T-helper 1 cell (primary cell): ENCODE results near the gene ECEL1.
A peak's percentile ranks its signal among the peaks of the same experiment; 100 is the strongest.
"Not testable (repeated sequence)": the region's sequence is repeated elsewhere in the genome, so short reads cannot be mapped to it uniquely, and the experiment has no call there.

Experiments used
- DNase-seq, 5 donors: peaks; one replicate each; pipeline ENCODE4 v3.0.0-alpha.2; 2012 to 2020

Gene ECEL1

GRCh38 chr2:232458051-232458660, 29.5 kb downstream of the ECEL1 start:
- no peak for DNase-seq

DNA sequence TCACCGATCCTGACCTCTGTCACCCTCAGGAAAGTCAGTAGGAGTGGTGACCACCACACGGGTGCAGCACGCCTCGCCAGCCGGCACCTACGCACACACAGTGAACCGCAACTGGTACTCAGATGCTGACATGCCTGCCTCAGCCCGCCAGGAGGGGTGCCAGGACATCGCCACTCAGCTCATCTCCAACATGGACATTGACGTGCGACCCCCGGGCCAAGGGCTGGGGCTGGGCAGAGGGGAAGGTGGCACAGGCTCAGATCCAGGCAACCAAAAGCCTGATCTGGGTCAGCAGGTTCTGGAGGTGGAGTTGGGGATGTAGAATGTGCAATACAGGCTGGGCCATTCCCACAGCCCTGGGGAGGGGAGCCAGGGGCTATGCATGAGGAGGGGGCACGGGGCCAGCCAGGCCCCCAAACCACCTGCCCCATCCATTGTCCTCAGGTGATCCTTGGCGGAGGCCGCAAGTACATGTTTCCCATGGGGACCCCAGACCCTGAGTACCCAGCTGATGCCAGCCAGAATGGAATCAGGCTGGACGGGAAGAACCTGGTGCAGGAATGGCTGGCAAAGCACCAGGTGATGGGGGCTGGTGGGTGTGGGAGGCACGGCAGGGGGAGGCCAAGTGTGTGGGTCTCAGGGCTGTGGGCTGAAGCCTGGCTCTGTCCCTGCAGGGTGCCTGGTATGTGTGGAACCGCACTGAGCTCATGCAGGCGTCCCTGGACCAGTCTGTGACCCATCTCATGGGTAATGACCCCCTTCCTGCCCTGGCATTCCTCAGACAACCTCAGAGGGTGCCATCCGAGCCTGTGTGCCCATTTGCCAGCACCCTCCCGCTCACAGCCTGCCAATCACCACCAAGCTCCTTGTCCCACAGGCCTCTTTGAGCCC, 30.3 kb downstream of the ECEL1 start:
- no peak for DNase-seq

DNA sequence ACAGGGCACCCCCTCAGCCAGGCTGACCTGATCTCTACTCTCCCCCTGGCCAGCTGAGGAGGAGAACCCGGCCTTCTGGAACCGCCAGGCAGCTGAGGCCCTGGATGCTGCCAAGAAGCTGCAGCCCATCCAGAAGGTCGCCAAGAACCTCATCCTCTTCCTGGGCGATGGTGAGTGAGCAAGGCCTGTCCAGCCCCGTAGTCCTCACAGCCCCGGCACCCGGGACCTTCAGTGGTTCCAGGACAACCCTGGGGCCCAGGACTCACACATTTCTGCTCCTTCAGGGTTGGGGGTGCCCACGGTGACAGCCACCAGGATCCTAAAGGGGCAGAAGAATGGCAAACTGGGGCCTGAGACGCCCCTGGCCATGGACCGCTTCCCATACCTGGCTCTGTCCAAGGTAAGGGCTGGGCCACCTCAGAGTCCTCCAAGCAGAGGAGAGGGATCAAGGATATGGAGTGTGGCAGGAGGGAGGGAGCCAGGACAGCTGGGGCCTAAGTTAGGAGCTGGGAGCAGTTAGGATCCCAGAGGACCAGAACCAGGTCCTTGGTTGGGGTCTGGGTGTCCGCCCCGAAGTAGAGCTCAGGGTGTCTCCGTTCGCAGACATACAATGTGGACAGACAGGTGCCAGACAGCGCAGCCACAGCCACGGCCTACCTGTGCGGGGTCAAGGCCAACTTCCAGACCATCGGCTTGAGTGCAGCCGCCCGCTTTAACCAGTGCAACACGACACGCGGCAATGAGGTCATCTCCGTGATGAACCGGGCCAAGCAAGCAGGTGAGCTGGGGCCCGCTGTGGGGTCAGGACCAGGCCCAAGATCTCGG, 31.1 kb downstream of the ECEL1 start:
- no peak for DNase-seq

DNA sequence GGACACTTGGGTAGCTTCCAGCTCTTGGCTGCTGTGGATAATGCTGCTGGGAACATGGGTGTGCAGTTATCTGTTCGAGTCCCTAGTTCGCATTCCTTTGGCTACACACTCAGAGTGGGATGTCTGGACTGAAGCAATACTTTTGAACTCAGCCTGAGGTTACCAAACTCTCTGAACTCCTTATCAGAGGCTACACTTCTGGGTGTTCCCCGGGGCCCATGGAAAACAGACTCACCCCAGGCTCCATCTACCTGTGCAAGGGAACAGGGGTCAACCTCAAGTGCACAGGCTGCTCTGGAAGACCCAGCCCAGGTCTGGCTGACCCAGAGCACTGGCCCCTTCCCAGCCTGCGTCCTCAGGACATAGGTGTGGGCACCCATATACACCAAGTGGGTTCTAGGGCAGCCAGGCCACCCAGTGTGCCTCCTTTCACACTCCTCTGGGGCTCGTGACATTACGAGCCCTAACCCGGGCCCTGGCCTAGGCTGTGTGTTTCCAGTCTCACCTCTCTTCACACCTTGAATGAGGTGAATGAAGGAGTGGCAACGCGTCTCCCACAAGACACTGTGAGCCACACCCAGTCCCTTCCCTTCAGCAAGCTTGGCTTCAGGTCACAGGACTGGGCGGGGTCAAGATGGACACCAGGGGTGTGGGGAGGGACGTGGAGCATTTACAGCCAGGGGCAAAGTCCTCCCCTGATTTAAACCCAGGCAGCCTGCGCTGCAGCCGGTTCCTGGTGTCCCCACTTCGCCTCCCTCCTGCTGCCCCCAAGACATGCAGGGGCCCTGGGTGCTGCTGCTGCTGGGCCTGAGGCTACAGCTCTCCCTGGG, 32.0 kb downstream of the ECEL1 start, which contains the start of gene ALPI:
TSS of gene ALPI (plus strand) at position 728 of the 830 bp plus-strand sequence. CDS start at position 775, 47 bp downstream.
- DNase-seq, result no peak

DNA sequence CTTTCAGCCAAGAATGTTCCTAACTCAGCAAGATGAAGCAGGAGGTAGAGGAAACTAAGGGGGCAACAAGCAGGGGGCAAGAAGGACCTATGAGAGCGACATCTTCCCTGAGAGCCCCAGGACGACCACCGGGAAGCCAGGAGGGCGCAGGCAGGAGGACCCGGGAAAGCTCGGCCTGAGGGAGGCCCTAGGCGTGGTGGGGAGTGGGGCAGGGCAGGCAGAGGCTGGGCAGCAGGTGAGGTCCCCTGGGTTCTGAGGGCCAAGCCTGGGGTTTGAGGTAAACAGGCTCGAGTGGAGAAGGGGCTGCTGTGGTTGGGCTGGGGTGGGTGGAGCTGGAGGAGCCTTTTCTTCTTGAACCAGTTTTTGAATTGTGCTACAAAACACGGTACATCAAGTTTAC, 33.0 kb downstream of the ECEL1 start:
- DNase-seq, result no peak

DNA sequence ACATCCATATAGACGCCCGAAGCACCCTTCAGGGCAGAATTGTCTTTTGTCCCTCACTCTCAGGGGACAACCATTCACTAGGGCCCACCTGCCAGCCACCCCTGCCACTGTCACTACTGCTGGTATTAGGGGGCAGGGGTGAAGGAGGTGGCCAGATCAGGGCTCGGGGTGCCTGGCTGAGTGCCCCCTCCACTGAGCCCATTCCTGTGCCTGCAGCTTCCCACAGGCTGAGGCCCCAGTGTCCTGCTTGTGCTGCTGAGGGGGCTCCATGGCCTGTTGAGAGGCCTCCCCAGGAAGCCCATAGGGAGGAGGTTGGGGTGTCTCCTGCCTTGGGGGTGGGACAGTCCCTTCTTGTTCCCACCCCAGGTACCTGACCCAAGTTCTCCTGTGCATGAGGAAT, 36.0 kb downstream of the ECEL1 start:
- not testable (repeated sequence) for DNase-seq

- DNase-seq, result no peak
Measured at GRCh38 chr2:232449964-232450363, 37.7 kb downstream of the ECEL1 start.

- DNase-seq, result no peak
Measured at GRCh38 chr2:232448304-232448690, 39.3 kb downstream of the ECEL1 start.

DNA sequence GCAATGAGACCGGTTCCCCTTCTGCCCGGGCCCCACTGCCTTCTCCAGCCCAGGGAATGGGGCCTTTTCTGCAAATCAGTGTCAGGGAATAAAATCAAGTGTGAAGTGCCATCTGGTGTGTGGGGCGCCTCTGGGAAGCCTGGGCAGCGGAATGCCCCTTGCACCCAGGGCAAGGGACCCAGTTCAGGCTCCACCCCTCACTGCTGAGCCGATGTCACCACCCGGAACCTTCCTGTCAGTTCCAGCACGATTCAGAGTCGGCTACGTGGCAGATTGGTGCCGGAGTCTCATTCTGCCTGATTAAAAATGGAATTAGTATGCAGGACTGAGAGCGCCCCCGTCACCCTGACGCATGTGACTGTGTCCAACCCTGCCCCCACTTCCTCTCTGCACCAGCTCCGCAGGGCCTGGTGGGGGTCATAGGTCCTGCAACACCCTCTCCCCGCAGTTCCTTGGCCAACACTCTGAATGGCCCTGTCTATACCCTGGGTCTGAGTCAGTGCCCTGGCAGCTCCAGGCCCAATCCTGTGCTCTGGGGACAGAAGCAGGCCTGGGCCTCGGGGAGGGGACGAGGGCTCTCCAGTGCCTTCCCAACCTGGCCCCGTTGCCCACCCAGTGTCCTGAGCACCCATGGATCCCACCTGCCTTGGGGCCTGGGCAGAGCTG, 39.9 kb downstream of the ECEL1 start:
- no peak for DNase-seq

GRCh38 chr2:232447091-232447620, 40.5 kb downstream of the ECEL1 start:
- DNase-seq, result no peak

DNA sequence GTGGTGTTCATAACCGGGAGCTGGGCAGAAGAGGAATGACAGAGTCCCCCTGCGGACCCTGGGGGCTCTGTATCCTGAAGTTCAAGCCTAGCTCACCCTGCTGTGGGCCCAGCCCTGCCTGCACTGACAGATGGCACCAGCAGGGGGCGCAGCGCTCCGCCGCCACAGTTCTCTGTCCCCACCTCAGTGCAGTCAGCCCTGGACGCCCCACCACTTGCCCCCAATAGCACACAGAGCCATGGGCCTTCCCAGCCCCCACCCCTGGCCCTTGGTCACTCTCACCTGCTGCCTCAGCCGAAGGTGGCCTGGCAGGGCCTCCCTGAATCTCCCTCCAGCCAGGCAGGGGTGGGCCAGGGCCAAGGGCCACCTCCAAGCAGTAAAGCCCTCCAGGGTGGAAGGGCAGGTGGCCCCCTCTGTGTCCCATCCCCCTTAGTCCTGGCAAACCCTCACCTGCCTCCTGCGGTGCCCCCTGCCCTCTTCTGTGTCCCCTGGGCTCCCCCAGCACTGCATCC, 41.3 kb downstream of the ECEL1 start:
- DNase-seq, result not testable (repeated sequence)

GRCh38 chr2:232445149-232445885, 42.3 kb downstream of the ECEL1 start:
- not testable (repeated sequence) for DNase-seq

- peak in 3 of 5 donors; percentile 30 to 65 (median 48) for DNase-seq
Measured at GRCh38 chr2:232444409-232445148, 43.1 kb downstream of the ECEL1 start.

DNA sequence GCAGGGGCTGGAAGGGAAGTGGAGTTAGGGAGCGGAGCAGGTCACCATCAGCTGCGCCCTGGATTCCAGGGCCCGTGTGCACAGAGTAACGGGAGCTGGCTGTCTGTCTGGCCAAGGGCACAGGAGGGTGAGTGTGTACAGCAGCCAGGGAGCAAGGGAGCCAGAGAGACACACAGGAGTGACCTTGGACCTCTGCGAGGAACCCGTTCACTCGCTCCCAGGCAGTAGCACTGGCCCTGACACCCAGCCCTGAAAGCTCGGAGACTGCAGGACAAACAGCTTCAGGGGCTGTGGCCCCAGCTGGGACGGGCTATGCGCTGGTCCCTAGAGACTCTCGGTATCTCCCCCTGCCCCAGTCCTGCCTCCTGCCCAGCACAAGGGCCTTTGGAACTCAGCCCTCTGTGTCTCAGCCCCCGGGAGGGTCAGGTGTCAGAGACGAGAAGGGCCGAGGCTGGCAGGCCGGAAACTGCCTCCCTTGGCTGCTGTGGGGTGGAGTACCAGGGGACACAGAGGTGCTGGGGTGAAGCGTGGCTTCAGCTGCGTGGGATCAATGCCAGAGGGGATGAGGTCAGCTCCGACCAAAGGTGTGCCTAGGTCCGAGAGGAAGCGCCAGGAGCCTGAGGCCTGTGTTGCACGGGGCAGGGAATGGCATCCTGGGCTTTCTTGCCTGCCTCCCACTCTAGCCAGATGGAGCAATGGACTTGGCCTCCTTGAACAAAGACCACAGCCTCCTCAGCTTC, 43.8 kb downstream of the ECEL1 start:
- DNase-seq, result not testable (repeated sequence)

GRCh38 chr2:232443047-232443446, 44.6 kb downstream of the ECEL1 start:
- DNase-seq, result not testable (repeated sequence)

DNA sequence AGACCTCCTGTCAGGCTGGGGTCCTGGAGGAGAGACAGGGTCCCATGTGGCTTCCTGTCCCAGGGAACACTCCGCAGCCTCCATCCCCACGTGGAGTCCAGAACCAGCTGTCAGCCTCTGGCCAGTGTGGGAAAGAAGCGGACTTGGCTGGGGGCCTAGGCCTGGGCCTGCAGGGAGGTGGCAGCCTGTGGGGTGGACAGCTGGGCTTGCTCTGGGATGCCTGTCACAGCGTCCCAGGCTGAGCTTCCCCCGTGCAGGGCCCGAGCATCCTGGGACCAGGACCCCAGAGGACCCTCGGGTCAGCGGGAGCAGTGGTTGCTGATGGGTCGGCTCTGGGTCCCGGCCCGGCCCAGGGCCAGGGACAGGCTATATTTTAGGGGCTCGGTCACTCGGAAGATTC, 45.2 kb downstream of the ECEL1 start:
- not testable (repeated sequence) for DNase-seq

DNA sequence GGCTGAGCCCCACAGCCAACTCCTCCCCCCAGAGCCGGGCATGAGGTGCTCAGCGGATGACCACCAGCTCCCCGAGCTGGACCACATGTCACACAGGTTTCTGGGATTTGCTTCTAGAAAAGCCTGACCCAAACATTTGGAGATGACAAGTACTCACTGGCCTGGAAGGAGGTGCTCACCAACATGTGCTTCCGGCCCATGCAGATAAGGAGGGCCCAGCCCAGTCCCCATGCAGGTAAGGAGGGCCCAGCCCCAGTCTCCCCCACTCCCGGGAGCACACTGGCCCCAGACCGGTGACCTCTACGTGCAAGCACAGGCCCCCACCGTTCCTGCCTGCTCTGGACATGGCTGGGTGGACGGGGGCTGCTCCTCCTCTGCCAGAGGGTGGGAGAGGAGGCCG, 45.7 kb downstream of the ECEL1 start:
- DNase-seq, result not testable (repeated sequence)

- DNase-seq, result no peak
Measured at GRCh38 chr2:232441147-232441651, 46.4 kb downstream of the ECEL1 start.
